H9 (cell line): Measurements from ENCODE around the gene RHNO1. TPM values are rescaled to one million over a fixed set of nuclear protein-coding genes. Genes with fewer than 3 reads are reported as not detected.

ENCODE experiments used
- DNase-seq: peaks from one replicate; pipeline ENCODE4 v3.0.0-alpha.2; 2017
- H2AFZ ChIP-seq: one replicate; pipeline ENCODE4 v1.6.1; 2013; ENCODE audit warnings: mild to moderate bottlenecking, low read length, control low read depth, moderate library complexity
- H2AK5ac ChIP-seq: 2 replicates; pipeline ENCODE4 v1.6.1; 2013; ENCODE audit warnings: low read length, control low read depth, mixed read lengths; ENCODE audit not compliant: insufficient read length
- H2BK120ac ChIP-seq: one replicate; pipeline ENCODE4 v1.6.1; 2013; ENCODE audit warnings: low read depth, mild to moderate bottlenecking, low read length, control low read depth, inconsistent platforms; ENCODE audit not compliant: poor library complexity, severe bottlenecking
- H2BK12ac ChIP-seq: 2 replicates; pipeline ENCODE4 v1.6.1; 2013; ENCODE audit warnings: low read length, control low read depth, mixed read lengths, low read depth; ENCODE audit not compliant: insufficient read length
- H2BK15ac ChIP-seq: 2 replicates; pipeline ENCODE4 v1.6.1; 2013; ENCODE audit warnings: low read depth, low read length, control low read depth
- H2BK20ac ChIP-seq: one replicate; pipeline ENCODE4 v1.6.1; 2013; ENCODE audit warnings: low read depth, mild to moderate bottlenecking, low read length, control low read depth, inconsistent platforms; ENCODE audit not compliant: poor library complexity, severe bottlenecking
- H2BK5ac ChIP-seq: 2 replicates; pipeline ENCODE4 v1.6.1; 2013; ENCODE audit warnings: low read length, control low read depth, mixed read lengths; ENCODE audit not compliant: insufficient read length
- H3K14ac ChIP-seq: 2 replicates; pipeline ENCODE4 v1.6.1; 2013; ENCODE audit warnings: low read length, control low read depth; ENCODE audit not compliant: insufficient read depth
- H3K18ac ChIP-seq: 2 replicates; pipeline ENCODE4 v1.6.1; 2013; ENCODE audit warnings: low read depth, mild to moderate bottlenecking, mixed read lengths, low read length, control low read depth; ENCODE audit not compliant: insufficient read length
- H3K23ac ChIP-seq: 2 replicates; pipeline ENCODE4 v1.6.1; 2013; ENCODE audit warnings: low read length, control low read depth, mixed read lengths, low read depth; ENCODE audit not compliant: insufficient read length
- H3K23me2 ChIP-seq: 2 replicates; pipeline ENCODE4 v1.6.1; 2013; ENCODE audit warnings: low read depth, mild to moderate bottlenecking, mixed read lengths, low read length, control low read depth; ENCODE audit not compliant: insufficient read length, poor library complexity, severe bottlenecking
- H3K27ac ChIP-seq: 2 replicates; pipeline ENCODE4 v1.5.1; 2013; ENCODE audit warnings: low read length, control low read depth, mixed read lengths, low read depth; ENCODE audit not compliant: insufficient read length
- H3K27me3 ChIP-seq: 2 replicates; pipeline ENCODE4 v1.6.1; 2013; ENCODE audit warnings: low read length, control low read depth, inconsistent platforms; ENCODE audit not compliant: insufficient read depth
- H3K4ac ChIP-seq: 2 replicates; pipeline ENCODE4 v1.6.1; 2013; ENCODE audit warnings: low read depth, mild to moderate bottlenecking, control low read depth, inconsistent platforms, low read length, moderate library complexity
- H3K4me1 ChIP-seq: 2 replicates; pipeline ENCODE4 v1.6.1; 2013; ENCODE audit warnings: low read length, control low read depth, inconsistent platforms; ENCODE audit not compliant: insufficient read depth
- H3K4me2 ChIP-seq: 2 replicates; pipeline ENCODE4 v1.6.1; 2013; ENCODE audit warnings: low read length, control low read depth, mixed read lengths; ENCODE audit not compliant: insufficient read length, insufficient read depth
- H3K56ac ChIP-seq: 2 replicates; pipeline ENCODE4 v1.6.1; 2013; ENCODE audit warnings: low read depth, mild to moderate bottlenecking, mixed read lengths, low read length, control low read depth; ENCODE audit not compliant: insufficient read length
- H3K79me1 ChIP-seq: 2 replicates; pipeline ENCODE4 v1.6.1; 2013; ENCODE audit warnings: low read depth, mild to moderate bottlenecking, moderate library complexity, low read length, control low read depth, inconsistent platforms; ENCODE audit not compliant: insufficient read depth, poor library complexity, severe bottlenecking
- H3K79me2 ChIP-seq: 2 replicates; pipeline ENCODE4 v1.6.1; 2013; ENCODE audit warnings: low read length, control low read depth, inconsistent platforms; ENCODE audit not compliant: insufficient read depth
- H3K9ac ChIP-seq: 2 replicates; pipeline ENCODE4 v1.6.1; 2013; ENCODE audit warnings: low read length, control low read depth, mixed read lengths; ENCODE audit not compliant: insufficient read length; ENCODE audit errors: extremely low read depth
- H3K9me3 ChIP-seq: one replicate; pipeline ENCODE4 v1.6.1; 2013; ENCODE audit warnings: low read depth, low read length, inconsistent platforms; ENCODE audit not compliant: control insufficient read depth
- H3T11ph ChIP-seq: one replicate; pipeline ENCODE4 v1.6.1; 2013; ENCODE audit warnings: mild to moderate bottlenecking, low read length, control low read depth, inconsistent platforms
- H4K20me1 ChIP-seq: one replicate; pipeline ENCODE4 v1.6.1; 2013; ENCODE audit not compliant: control insufficient read depth, insufficient read length, insufficient read depth
- H4K5ac ChIP-seq: 2 replicates; pipeline ENCODE4 v1.6.1; 2013; ENCODE audit warnings: low read depth, mild to moderate bottlenecking, mixed read lengths, low read length, control low read depth; ENCODE audit not compliant: insufficient read length
- H4K8ac ChIP-seq: replicated peaks from 2 replicates; pipeline ENCODE4 v1.6.1; 2013; ENCODE audit warnings: low read length, control low read depth, mixed read lengths, low read depth; ENCODE audit not compliant: insufficient read length
- H4K91ac ChIP-seq: 2 replicates; pipeline ENCODE4 v1.6.1; 2013; ENCODE audit warnings: low read depth, mild to moderate bottlenecking, moderate library complexity, mixed read lengths, low read length, control low read depth; ENCODE audit not compliant: insufficient read length
- H3K27ac Mint-ChIP-seq, 3 experiments: 2 replicates in 2 of 3; 3 replicates in 1 of 3; pipeline ENCODE4 v1.8.0; 2020 to 2021; ENCODE audit warnings: mixed read lengths in 3 of 3, mild to moderate bottlenecking in 1 of 3, moderate library complexity in 1 of 3
- H3K27me3 Mint-ChIP-seq: 2 replicates; pipeline ENCODE4 v1.8.0; 2021; ENCODE audit warnings: low read depth, mild to moderate bottlenecking, moderate library complexity, mixed read lengths
- H3K36me3 Mint-ChIP-seq, 3 experiments: 2 replicates in 2 of 3; 3 replicates in 1 of 3; pipeline ENCODE4 v1.8.0; 2020 to 2021; ENCODE audit warnings: low read depth in 3 of 3, mixed read lengths in 3 of 3; ENCODE audit not compliant: insufficient read depth in 1 of 3
- H3K4me1 Mint-ChIP-seq, 2 experiments: 2 replicates each; pipeline ENCODE4 v1.8.0; 2020; ENCODE audit warnings: mixed read lengths in 2 of 2
- H3K4me3 Mint-ChIP-seq, 2 experiments: 2 replicates in 1 of 2; 3 replicates in 1 of 2; pipeline ENCODE4 v1.8.0; 2020 to 2021; ENCODE audit warnings: mild to moderate bottlenecking in 2 of 2, mixed read lengths in 2 of 2, moderate library complexity in 1 of 2
- H3K9me3 Mint-ChIP-seq, 2 experiments: 2 replicates in 1 of 2; 3 replicates in 1 of 2; pipeline ENCODE4 v1.8.0; 2020; ENCODE audit warnings: mild to moderate bottlenecking in 2 of 2, mixed read lengths in 2 of 2, moderate library complexity in 1 of 2
- CTCF ChIP-seq: fragments of 200-600 bp; sonication (generic); conservative IDR thresholded peaks from 3 replicates; pipeline ENCODE4 v1.8.0; 2021; ENCODE audit warnings: antibody characterized with exemption, mild to moderate bottlenecking
- WGBS: extraction: QIAGEN DNeasy Blood & Tissue Kit; methylation state at CpG from one replicate; pipeline ENCODE4 v1.1.7; 2013; ENCODE audit warnings: missing lambda C conversion rate, low lambda C conversion rate, mixed read lengths; ENCODE audit not compliant: insufficient read length; ENCODE audit errors: extremely low coverage; 5-methylcytosine and 5-hydroxymethylcytosine counted together
- total RNA-seq: library from RNA; stranded (reverse); gene quantifications from 2 replicates; pipeline ENCODE4 v1.2.1, GENCODE V29; 2021

Gene RHNO1
- total RNA-seq, 1 experiment from 2014 or later: 36.7 TPM

- Histone ChIP-seq H4K5ac (no peak overlapping the region), H4K20me1 (no peaks in the 10 kb centered on the region), H3K79me2 (no peaks in the 10 kb centered on the region), H3K18ac (no peak overlapping the region), H3K56ac (no peak overlapping the region), H3T11ph (no peak overlapping the region), H4K91ac (no peak overlapping the region), H4K8ac (no peak overlapping the region), H3K27me3 (no peaks in the 10 kb centered on the region), H3K9me3 (no peaks in the 10 kb centered on the region), H3K23ac (no peak overlapping the region), H2BK20ac (no peak overlapping the region), H3K23me2 (no peaks in the 10 kb centered on the region), H3K9ac (no peak overlapping the region), H2BK120ac (no peak overlapping the region), H3K79me1 (no peaks in the 10 kb centered on the region), H2BK5ac (no peak overlapping the region), H2BK15ac (no peak overlapping the region), H2AK5ac (no peak overlapping the region), H2AFZ (no peak overlapping the region), H3K27ac (no peak overlapping the region), H3K4me2 (no peak overlapping the region), H2BK12ac (no peak overlapping the region), H3K14ac (no peak overlapping the region), H3K4ac (no peak overlapping the region), H3K4me1 (no peaks in the 10 kb centered on the region)
- peaks cover 22 to 23% (median 23%) of the 10 kb centered on the region in 3 experiments for H3K36me3 Mint-ChIP-seq
- no peak overlapping the region; a peak in 1 of 7 replicates for H3K27ac Mint-ChIP-seq
- no CpG with 5 or more reads among the region's 7 CpGs for WGBS
- peaks cover 4% of the 10 kb centered on the region for H3K27me3 Mint-ChIP-seq
- TF ChIP-seq CTCF: no peak
- no peak overlapping the region for H3K4me3 Mint-ChIP-seq
- no peak for DNase-seq
- H3K4me1 Mint-ChIP-seq: peaks cover 14 to 42% of the 10 kb centered on the region in 2 experiments
- no peaks in the 10 kb centered on the region for H3K9me3 Mint-ChIP-seq
Measured at GRCh38 chr12:2855546-2855945, 21.5 kb upstream of the RHNO1 start.
